HG02885 (cell line): Measurements from ENCODE around the gene TMEM238.

ENCODE experiments used
- ATAC-seq: cut with Tn5 transposase; IDR thresholded peaks from one replicate; pipeline ENCODE4 v1.9.1; 2021; ENCODE audit warnings: mild to moderate bottlenecking; ENCODE audit not compliant: unreplicated experiment, poor library complexity

The TMEM238 gene

DNA sequence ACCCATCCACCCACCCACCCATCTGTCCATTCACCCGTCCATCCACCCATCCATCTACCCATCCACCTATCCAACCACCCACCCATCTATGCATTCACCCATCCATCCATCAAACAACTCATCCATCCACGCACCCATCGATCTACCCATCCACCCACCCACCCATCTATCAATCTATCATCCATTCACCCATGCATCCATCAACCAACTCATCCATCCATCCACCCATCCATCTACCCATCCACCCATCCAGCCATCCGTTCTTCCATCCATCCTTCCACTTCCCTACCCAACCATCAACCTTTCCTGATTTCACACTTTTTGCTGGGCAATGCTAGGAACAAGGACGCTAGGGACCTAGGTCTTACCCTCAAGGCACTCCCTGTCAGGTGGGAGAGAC, 2.1 kb downstream of the TMEM238 start:
- no peak for ATAC-seq

- ATAC-seq, result no peak
Observed at GRCh38 chr19:55379174-55379573, 4.9 kb downstream of the TMEM238 start.

DNA sequence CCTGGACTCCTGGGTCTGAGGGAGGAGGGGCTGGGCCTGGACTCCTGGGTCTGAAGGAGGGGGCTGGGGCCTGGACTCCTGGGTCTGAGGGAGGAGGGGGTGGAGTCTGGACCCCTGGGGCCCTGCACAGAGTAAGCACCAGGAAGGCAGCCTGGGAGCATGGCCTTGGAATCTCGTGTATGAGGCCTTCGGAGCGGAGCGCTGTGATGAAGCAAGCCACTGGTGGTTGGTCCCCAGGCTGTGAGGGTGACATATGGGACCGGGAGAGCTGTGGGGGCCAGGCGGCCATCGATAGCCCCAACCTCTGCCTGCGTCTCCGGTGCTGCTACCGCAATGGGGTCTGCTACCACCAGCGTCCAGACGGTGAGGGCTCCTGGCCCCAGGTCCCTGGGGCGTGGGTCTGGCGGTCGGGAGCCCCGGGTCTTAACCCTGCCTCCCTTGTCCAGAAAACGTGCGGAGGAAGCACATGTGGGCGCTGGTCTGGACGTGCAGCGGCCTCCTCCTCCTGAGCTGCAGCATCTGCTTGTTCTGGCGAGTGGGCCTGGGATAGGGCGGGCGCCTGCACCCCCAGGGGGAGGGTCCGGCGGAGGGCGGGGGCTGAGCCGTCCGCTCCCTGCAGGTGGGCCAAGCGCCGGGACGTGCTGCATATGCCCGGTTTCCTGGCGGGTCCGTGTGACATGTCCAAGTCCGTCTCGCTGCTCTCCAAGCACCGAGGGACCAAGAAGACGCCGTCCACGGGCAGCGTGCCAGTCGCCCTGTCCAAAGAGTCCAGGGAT, 6.5 kb downstream of the TMEM238 start:
- ATAC-seq, result no peak

GRCh38 chr19:55376241-55376933, 7.7 kb downstream of the TMEM238 start, which contains the start of gene TMEM190:
Gene TMEM190, plus strand, starts transcription at chr19:55376826. Its CDS starts 28 bp downstream, at chr19:55376854.
- no peak for ATAC-seq

DNA sequence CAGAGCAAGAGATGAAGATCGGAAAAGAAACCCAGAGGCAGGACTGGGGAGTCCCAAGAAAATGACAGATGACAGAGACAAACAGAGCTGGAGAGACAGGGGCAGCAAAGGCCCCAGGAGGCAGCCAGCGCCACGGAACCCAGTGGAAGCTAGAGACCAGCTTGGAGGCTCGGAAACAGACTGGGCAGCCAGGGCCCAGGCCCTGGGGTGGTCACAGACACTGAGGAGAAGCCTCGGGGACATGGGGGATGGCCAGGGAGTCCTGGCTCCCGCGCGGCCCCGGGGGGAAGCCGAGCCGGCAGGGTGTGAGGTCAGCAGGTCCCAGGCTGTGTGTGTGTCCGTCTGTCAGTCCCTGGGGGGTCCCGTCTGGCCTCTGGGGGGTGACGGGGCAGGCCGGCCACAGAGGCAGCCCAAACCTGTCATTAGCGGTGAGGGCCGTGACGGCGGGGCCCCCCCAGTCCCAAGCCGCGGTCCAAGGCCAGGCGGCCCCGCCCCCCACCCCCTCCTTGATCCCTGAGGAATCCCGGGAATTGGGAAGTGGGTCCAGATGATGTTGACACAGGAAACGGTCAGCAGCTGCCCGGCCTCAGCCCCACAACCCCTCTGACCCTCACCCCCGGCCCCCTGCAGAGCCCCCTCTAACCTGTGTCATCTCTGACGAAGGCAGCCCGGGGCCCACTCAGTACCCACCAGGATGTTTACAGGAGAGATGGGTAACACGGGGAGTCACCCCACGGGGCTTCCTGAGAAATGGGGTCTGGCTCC, 9.9 kb downstream of the TMEM238 start:
- ATAC-seq, result no peak

- ATAC-seq, result no peak
Observed at GRCh38 chr19:55373306-55373992, 10.6 kb downstream of the TMEM238 start.

GRCh38 chr19:55372316-55373081, 11.6 kb downstream of the TMEM238 start:
- ATAC-seq, result no peak

DNA sequence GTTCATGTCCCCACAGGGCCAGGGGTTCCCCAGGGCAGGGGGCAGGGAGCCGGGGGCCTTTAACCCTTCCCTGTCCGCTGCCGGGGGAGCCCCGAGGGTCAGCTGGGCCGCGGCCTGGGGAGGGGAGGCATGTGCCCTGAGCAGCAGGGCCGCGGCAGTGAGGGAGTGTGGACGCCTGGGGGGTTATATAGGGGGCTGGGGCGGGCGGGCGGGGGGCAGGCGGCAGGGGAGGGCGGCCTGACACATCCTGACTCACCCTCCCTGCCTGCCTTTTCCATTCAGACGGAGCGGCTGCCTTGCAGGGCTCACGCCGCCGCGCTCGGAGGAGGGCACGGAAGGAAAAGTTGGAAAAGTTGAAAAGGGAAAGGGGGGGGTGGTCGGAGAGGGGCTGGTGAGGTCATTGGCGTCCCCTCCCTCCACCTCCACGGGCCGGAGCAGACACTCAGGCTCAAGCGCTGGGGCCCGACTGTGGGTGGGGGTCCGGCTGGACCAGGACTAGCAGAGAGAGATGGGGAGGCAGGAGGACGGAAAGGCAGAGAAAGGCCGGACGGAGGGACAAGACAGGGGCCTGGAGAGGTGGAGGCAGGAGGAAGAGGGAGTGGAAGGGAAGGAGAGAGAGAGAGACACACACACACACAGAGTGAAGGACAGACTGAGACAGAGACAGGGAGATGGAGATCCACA, 13.6 kb downstream of the TMEM238 start, which contains the start of gene IL11:
Gene IL11, minus strand, starts transcription at position 159 of the 684 bp plus-strand sequence. Its CDS starts 153 bp downstream, at position 6.
- no peak for ATAC-seq

GRCh38 chr19:55369653-55370304, 14.3 kb downstream of the TMEM238 start:
- no peak for ATAC-seq

GRCh38 chr19:55368701-55369563, 15.2 kb downstream of the TMEM238 start:
- ATAC-seq, result no peak

- ATAC-seq, result no peak
Observed at GRCh38 chr19:55368106-55368505, 16.0 kb downstream of the TMEM238 start.

DNA sequence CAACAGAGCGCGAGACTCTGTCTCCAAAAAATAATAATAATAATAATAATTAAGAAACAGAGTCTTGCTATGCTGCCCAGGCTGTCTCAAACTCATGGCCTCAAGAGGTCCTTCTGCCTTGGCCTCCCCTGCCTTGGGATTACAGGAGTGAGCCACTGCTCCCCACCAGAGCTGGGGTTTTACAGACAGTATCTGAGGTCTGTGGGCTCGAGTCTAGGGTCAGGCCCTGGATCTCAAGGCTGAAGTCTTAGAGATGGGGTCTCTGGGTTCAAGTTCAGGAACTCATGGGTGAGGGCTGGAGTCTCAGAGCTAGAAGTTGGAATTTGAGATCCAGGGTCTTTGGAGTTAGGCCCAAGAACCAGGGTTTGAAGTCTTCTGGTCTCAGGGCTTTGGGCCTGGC, 17.3 kb downstream of the TMEM238 start:
- no peak for ATAC-seq

- ATAC-seq, result no peak
Observed at GRCh38 chr19:55365964-55366363, 18.1 kb downstream of the TMEM238 start.

- no peak for ATAC-seq
Observed at GRCh38 chr19:55365245-55365644, 18.8 kb downstream of the TMEM238 start.

- ATAC-seq, result no peak
Observed at GRCh38 chr19:55362990-55363716, 20.9 kb downstream of the TMEM238 start, which contains the start of gene GARIN5B. Gene GARIN5B, minus strand, starts transcription at chr19:55363260. Its CDS starts 194 bp downstream, at chr19:55363066.

- no peak for ATAC-seq
Observed at GRCh38 chr19:55362174-55362989, 21.7 kb downstream of the TMEM238 start.
